ENCODE measurements around the gene POLR3B. TPM values are rescaled to one million over a fixed set of nuclear protein-coding genes. Genes with fewer than 3 reads are reported as not detected.

The POLR3B gene
- total and polyA plus RNA-seq, 4 donors: 5.4 to 12.2 (median 7.0) TPM

DNA sequence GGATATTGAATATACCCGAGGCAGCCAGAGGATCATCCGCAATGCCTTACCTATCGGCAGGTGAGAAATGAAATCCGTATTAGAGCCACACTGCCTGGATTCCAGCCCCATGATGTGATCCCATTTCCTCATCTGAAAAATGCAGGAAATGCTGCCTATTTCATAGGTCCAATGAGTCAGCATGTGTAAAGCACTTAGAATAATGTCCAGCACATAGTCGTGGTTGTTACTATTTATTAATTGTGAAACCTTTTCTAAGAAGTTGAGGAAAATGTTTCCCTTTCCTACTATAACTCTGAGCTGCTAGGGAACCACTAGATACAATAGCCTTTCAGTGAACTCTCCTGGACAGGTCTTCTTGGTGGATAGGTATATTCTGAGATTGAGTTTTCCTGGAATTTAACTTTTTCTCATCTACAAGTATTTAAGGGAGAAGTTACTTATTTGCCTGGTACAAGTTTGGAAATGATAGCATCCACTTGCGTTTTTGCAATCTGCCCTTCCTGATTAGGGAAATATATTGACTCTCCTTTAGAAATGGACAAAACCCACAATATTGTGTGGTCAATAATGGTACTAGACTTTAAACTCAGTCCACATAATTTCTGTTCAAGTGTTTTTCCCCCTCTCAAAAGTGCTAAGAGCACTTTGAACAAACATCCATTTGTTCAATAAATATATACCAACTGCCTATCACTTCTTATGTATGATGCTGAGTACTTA, 12.2 kb downstream of the POLR3B start:
- Histone ChIP-seq H3K36me3 (ENCODE audit: control insufficient read depth in 4 of 4, insufficient read depth in 3 of 4, low read depth in 1 of 4, low read length in 3 of 4) (peaks cover 0 to 11% (median 5%) of the 10 kb centered on the region in 4 donors), H3K27me3 (ENCODE audit: control insufficient read depth in 4 of 4, insufficient read depth in 4 of 4, low read length in 3 of 4) (no peaks in the 10 kb centered on the region), H3K4me3 (ENCODE audit: low read depth in 1 of 3, low read length in 3 of 3) (no peak overlapping the region), H3K27ac (ENCODE audit: low read depth in 1 of 2, low read length in 2 of 2) (peak overlapping the region; percentile 25 to 74), H3K9me3 (ENCODE audit: control insufficient read depth in 4 of 4, low read length in 3 of 4) (no peaks in the 10 kb centered on the region), H3K9ac (ENCODE audit: low read depth in 1 of 2, low read length in 2 of 2) (no peak overlapping the region), H3K4me1 (ENCODE audit: control insufficient read depth in 4 of 4, insufficient read depth in 4 of 4, low read length in 3 of 4) (no peaks in the 10 kb centered on the region)
- TF ChIP-seq, protein P1, sequence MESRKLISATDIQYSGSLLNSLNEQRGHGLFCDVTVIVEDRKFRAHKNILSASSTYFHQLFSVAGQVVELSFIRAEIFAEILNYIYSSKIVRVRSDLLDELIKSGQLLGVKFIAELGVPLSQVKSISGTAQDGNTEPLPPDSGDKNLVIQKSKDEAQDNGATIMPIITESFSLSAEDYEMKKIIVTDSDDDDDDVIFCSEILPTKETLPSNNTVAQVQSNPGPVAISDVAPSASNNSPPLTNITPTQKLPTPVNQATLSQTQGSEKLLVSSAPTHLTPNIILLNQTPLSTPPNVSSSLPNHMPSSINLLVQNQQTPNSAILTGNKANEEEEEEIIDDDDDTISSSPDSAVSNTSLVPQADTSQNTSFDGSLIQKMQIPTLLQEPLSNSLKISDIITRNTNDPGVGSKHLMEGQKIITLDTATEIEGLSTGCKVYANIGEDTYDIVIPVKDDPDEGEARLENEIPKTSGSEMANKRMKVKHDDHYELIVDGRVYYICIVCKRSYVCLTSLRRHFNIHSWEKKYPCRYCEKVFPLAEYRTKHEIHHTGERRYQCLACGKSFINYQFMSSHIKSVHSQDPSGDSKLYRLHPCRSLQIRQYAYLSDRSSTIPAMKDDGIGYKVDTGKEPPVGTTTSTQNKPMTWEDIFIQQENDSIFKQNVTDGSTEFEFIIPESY (IDR thresholded peaks at IDR 0.05): no peak
- TF ChIP-seq EGR1 (IDR thresholded peaks at IDR 0.05; ENCODE audit: low read depth in 2 of 2) (no peak), HNF4A (conservative IDR thresholded peaks at IDR 0.05) (peak in 1 of 2 donors; percentile 22), NR2F2 (IDR thresholded peaks at IDR 0.05) (no peak)
- TF ChIP-seq, protein P2, sequence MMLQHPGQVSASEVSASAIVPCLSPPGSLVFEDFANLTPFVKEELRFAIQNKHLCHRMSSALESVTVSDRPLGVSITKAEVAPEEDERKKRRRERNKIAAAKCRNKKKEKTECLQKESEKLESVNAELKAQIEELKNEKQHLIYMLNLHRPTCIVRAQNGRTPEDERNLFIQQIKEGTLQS (IDR thresholded peaks at IDR 0.05): no peak
- WGBS: 69% methylated on average over 6 of the region's 6 CpGs
- no peak for DNase-seq (ENCODE audit: low spot score)

DNA sequence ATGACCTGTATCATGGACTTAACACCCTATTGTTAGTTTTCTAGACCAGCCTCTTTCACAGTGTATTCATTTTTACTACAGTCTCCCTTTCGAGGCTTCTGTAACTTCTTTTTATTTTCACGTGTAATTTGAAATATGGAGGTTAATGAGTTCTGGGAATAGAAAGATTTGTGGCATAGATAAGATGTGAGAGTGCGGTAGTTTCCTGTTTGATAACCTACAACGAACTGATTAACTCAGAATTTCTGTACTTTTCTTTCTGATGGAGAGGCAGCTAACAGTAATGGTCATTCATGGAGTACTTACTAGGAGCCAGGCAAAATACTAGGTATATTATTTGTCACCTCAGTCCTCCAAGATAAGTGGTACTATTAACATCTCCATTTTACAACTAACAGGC, 21.2 kb downstream of the POLR3B start:
- TF ChIP-seq, protein P2 (IDR thresholded peaks at IDR 0.05): no peak
- TF ChIP-seq EGR1 (IDR thresholded peaks at IDR 0.05; ENCODE audit: low read depth in 2 of 2): no peak
- no peak for TF ChIP-seq TAF1 (conservative IDR thresholded peaks at IDR 0.05)
- TF ChIP-seq YY1 (IDR thresholded peaks at IDR 0.05): no peak
- TF ChIP-seq RXRA (IDR thresholded peaks at IDR 0.05): no peak
- TF ChIP-seq, protein P3, sequence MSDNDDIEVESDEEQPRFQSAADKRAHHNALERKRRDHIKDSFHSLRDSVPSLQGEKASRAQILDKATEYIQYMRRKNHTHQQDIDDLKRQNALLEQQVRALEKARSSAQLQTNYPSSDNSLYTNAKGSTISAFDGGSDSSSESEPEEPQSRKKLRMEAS (IDR thresholded peaks at IDR 0.05): no peak
- TF ChIP-seq SP1 (IDR thresholded peaks at IDR 0.05): no peak
- TF ChIP-seq, protein P4, sequence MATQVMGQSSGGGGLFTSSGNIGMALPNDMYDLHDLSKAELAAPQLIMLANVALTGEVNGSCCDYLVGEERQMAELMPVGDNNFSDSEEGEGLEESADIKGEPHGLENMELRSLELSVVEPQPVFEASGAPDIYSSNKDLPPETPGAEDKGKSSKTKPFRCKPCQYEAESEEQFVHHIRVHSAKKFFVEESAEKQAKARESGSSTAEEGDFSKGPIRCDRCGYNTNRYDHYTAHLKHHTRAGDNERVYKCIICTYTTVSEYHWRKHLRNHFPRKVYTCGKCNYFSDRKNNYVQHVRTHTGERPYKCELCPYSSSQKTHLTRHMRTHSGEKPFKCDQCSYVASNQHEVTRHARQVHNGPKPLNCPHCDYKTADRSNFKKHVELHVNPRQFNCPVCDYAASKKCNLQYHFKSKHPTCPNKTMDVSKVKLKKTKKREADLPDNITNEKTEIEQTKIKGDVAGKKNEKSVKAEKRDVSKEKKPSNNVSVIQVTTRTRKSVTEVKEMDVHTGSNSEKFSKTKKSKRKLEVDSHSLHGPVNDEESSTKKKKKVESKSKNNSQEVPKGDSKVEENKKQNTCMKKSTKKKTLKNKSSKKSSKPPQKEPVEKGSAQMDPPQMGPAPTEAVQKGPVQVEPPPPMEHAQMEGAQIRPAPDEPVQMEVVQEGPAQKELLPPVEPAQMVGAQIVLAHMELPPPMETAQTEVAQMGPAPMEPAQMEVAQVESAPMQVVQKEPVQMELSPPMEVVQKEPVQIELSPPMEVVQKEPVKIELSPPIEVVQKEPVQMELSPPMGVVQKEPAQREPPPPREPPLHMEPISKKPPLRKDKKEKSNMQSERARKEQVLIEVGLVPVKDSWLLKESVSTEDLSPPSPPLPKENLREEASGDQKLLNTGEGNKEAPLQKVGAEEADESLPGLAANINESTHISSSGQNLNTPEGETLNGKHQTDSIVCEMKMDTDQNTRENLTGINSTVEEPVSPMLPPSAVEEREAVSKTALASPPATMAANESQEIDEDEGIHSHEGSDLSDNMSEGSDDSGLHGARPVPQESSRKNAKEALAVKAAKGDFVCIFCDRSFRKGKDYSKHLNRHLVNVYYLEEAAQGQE (IDR thresholded peaks at IDR 0.05): no peak
- no peak for TF ChIP-seq GABPA (IDR thresholded peaks at IDR 0.05 in 1 of 2, conservative IDR thresholded peaks at IDR 0.05 in 1 of 2)
- TF ChIP-seq RAD21 (IDR thresholded peaks at IDR 0.05): no peak
- TF ChIP-seq FOXA1 (IDR thresholded peaks at IDR 0.05): no peak
- no peak for TF ChIP-seq FOXA2 (IDR thresholded peaks at IDR 0.05)
- no peak for TF ChIP-seq JUND (IDR thresholded peaks at IDR 0.05)
- no peak for TF ChIP-seq HNF4G (IDR thresholded peaks at IDR 0.05)
- TF ChIP-seq HNF4A (conservative IDR thresholded peaks at IDR 0.05): no peak
- H3K36me3 ChIP-seq (ENCODE audit: control insufficient read depth in 4 of 4, insufficient read depth in 3 of 4, low read depth in 1 of 4, low read length in 3 of 4): peaks cover 11 to 32% (median 25%) of the 10 kb centered on the region in 4 donors

More for the DNA sequence above, 21.2 kb downstream of the POLR3B start:
- no peak overlapping the region for H3K9ac ChIP-seq (ENCODE audit: low read depth in 1 of 2, low read length in 2 of 2)
- no peak overlapping the region for H3K4me3 ChIP-seq (ENCODE audit: low read depth in 1 of 3, low read length in 3 of 3)
- no peak for DNase-seq (ENCODE audit: low spot score)
- H3K27me3 ChIP-seq (ENCODE audit: control insufficient read depth in 4 of 4, insufficient read depth in 4 of 4, low read length in 3 of 4): no peaks in the 10 kb centered on the region
- H3K4me1 ChIP-seq (ENCODE audit: control insufficient read depth in 4 of 4, insufficient read depth in 4 of 4, low read length in 3 of 4): no peaks in the 10 kb centered on the region
- no peak overlapping the region for H3K27ac ChIP-seq (ENCODE audit: low read depth in 1 of 2, low read length in 2 of 2)
- H3K9me3 ChIP-seq (ENCODE audit: control insufficient read depth in 4 of 4, low read length in 3 of 4): no peaks in the 10 kb centered on the region
- WGBS: 87% methylated on average over 4 of the region's 4 CpGs

Measured in liver (tissue), 9 donors.